GM19438 (cell line): ENCODE measurements around the gene SDHAF4.
"Not testable (repeated sequence)": the region's sequence is repeated elsewhere in the genome, so short reads cannot be mapped to it uniquely, and the experiment has no call there.

Source experiments
- ATAC-seq: cut with Tn5 transposase; IDR thresholded peaks from one replicate; pipeline ENCODE4 v1.9.1; 2021; ENCODE audit warnings: low read depth; ENCODE audit not compliant: unreplicated experiment

The SDHAF4 gene

DNA sequence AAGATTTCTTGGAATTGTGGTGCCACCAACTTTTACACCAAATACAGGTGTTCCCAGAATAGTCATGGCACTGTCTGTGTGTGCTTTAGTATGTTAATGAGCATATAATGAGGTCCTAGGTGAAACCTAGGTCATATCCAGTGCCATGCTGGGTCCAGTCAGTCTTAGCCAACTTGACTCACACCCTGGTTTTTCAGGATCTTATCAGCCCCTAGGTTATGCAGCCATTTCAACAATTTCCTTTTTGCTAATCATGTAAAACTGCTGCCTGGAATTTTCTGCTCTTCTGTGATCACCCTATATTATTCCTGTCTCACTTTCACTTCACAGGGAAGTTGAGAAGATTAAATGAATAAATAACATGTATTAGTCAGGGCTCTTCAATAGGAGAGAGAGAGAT is 23.7 kb downstream of the SDHAF4 start:
- no peak for ATAC-seq

DNA sequence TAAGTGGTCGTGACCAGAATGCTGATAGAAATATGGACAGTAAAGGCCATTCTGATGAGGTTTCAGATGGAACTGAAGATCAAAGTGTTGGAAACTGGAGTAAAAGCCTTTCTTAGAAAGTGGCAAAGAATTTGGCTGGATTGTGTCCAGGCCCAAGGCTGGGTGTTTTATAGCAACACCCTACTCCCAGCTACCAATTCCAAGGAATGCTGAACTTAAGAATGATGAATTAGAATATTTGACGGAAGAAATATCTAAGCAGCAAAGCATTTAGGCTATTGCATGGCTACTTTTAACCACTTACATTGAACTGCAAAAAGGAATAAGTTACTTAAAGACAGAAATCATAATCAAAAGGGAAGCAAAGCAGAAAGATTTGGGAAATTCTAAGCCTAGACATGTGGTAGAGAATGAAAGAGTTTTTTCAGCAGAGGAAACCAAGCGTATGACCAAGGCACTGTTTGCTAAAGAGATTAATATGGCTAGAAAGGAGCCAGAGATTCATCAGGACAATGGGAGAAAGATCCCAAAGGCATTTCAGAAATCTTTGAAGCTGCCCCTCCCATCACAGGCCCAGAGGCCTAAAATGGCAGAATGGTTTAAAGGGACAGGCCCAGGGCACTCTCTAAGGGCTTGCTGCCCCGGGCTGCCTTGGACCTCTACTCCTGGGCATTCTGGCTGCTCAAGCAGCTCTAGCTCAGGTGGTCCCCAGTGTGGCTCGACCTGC is 25.8 kb downstream of the SDHAF4 start:
- ATAC-seq: no peak

DNA sequence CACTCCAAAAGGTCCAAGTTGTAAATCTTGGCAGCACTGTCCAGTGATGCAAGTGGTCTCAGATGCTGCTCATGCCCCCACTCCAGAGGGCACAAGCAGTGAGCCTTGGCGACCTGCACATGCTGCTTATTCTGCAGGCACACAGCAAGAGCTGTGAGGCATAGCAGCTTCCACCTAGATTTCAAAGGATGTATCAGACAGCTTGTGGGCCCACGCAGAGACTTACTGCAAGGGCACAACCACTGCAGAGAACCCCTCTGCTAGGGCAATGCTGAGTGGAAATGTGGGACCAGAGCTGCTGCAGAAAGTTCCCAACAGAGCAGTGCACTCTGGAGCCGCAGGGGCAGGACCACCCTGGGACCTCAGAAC is 26.4 kb downstream of the SDHAF4 start:
- no peak for ATAC-seq

DNA sequence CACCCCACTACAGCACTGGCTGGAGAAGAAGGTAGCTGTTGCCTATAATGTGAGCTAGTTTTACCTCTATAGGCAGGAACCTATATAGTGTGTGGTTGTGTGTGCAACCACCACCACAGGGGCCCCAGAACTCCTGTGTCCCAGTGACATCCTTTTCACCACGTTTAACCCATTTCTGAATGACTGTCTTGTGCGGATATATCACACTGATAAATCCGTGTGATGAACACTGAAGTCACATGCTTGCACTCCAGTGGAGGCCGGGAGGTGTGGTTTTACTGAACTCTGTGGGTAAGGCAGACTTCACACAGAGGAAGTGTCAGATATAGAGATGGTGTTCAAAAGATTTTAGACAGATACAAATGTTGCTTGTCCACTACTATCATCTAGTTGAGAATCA is 32.5 kb downstream of the SDHAF4 start:
- ATAC-seq: no peak

DNA sequence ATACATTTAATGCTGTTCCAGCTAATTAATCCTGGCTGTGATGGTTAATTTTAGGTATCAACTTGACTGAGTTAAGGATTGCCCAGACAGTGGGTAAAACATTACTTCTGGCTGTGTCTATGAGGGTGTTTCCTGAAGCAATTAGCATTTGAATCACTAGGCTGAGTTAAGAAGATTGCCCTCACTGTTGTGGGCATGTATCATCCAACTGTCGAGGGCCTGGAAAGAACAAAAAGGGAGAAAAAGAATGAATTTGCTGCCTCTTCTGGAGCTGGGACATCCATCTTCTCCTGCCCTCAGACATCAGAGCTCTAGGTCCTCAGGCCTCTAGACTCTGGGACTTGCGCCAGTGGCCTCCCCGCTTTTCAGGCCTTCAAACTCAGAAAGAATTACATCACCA is 34.3 kb downstream of the SDHAF4 start:
- ATAC-seq: no peak

DNA sequence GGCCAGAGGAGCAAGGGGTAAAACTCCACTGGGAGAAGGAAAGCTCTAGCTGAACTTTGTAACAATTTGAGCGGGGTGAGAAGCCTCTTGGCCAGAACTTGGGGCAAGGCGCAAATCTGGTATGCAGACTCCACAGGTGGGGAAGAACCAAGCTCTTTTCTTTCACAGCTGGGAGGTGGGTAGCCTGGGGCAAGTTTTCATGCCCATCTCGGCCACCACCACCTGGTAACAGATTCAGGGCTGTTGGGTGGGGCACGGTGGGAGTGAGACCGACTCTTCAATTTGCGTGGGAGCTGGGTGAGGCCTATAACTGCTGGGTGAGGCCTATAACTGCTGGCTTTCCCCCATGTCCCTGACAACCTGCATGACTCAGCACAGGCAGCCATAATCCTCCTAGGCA is 37.5 kb downstream of the SDHAF4 start:
- no peak for ATAC-seq

DNA sequence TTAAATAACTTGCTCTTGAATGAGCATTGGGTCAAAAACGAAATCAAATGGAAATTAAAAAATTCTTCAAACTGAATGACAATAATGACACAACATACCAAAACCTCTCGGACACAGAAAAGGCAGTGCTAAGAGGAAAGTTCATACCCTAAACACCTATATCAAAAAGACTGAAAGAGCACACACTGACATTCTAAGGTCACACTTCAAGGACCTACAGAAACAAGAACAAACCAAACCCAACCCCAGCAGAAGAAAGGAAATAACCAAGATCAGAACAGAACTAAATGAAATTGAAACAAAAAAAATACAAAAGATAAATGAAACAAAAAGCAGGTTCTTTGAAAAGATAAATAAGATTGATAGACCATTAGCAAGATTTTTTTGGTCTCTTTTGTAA is 40.6 kb downstream of the SDHAF4 start:
- ATAC-seq: not testable (repeated sequence)

DNA sequence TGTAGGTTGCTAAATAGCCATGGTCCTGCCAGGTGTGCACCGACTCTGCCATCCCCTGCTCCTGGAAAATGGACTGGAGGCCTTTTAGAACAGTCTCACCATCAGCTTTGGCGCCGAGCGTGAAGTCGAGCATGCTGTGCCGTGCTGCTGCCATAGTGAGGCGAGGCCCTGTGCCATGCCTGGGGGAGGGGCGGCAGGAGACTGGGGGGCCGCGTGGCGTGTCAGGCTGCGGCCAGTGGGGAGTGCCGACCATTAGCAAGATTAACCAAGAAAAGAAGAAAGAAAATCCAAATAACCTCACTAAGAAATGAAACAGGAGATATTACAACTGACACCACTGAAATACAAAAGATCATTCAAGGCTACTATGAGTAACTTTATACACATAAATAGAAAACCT is 42.5 kb downstream of the SDHAF4 start:
- not testable (repeated sequence) for ATAC-seq

DNA sequence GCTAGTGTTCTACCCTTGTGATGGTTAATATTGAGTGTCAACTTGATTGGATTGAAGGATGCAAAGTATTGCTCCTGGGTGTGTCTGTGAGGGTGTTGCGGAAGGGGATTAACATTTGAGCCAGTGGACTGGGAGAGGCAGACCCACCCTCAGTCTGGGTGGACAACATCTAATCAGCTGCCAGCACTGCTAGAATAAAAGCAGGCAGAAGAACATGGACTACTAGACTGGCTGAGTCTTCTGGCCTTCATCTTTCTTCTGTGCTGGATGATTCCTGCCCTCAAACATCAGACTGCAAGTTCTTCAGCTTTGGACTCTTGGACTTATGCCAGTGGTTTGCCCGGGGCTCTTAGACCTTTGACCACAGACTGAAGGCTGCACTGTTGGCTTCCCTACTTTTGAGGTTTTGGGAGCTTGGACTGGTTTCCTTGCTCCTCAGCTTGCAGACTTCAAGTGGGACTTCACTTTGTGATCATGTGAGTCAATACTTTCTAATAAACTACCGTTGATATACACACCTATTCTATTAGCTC is 50.1 kb downstream of the SDHAF4 start:
- ATAC-seq: no peak

DNA sequence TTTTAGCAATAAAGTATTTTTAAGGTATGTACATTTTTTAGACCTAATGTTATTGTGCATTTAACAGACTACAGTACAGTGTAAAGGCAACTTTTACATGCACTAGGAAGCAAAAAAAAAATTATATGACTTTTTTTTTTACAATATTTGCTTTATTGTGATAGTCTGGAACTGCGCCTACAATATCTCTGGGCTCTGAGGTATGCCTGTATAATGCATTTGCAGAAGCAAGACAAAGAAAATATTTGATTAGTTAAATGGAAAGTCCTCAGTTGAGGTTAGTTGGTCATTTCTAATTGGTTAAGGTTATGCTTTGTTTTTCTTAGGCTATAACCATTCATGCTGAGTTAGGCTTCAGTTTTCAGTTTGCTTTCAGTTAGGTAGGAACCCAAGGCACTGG is 54.0 kb downstream of the SDHAF4 start:
- no peak for ATAC-seq

DNA sequence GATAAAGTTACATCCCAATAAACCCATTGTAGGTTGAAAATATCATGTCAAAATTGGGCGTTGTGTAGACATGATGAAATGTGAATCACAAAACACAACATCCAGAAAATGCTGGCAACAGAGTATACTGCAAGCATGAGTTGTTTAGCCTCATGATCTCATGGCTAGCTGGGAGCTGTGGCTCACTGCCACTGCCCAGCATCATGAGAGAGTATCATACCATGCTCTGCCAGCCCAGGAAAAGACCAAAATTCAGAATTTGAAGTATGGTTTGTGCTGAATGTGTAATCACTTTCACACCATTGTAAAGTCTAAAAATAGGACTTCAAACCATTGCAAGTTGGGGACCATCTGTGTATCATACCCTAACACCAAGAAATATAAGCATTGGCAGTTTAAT is 55.7 kb downstream of the SDHAF4 start:
- ATAC-seq: no peak

DNA sequence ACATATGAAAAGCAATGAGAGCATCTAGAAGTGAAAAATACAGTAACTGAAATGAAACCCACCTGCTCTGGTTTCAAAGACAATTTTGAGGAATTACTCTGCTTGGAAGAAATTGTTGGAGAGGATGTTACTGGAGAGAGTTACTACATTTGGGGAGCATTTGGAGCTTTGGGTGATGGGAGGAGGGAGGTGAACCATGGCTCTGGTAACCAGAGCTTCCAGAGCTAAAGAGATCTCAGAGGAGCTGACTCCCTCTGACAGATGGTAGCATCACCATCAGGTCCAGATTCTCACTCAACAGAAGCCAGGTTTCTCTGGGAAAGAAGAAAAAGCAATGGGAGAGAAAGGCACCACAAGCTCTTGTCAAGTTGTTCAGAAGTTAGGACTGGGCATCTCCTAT is 58.7 kb downstream of the SDHAF4 start:
- ATAC-seq: no peak

DNA sequence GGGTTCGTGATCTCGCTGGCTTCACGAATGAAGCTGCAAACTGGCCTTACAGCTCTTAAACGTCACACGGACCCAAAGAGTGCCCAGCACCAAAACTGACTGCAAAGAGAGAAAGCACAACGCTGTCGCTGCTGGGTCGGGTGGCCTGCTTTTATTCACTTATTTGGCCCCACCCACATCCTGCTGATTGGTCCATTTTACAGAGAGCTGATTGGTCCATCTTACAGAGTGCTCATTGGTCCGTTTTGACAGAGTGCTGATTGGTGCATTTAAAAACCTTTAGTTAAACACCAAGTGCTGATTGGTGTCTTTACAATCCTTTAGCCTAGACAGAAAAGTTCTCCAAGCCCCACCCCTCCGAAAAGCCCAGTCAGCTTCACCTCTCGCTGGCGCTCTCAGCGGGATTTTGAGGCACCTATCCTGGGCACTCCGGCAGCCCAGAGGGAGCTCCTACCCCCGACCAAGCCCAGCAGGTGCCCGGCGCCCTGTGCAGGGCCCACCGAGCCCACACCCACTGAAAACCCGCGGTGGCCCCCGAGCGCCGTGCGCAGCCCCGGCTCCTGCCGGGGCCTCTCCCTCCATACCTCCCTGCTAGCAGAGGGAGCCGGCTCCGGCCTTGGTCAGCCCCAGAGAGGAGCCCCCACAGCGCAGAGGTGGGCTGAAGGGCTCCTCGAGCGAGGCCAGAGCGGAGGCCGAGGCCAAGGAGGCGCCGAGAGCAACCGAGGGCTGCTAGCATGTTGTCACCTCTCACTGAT is 60.9 kb downstream of the SDHAF4 start:
- no peak for ATAC-seq

DNA sequence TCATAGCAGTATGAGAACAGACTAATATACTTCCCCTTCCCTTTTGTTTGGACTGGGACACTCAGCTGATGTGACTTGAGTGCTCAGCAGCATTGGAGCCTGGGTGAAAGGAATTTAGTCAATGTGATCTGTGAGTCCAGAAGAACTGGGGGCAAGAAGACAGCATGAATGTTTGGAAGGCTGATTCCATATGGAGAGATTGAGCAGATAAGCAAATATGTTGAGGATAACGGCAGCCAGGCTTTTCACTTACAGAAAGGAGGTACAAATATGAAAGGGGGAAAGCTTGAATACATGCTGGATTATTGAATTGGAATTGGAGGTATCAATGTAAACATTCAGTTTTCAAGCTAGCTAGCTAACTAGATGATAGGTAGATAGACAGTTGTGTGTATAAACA is 63.2 kb downstream of the SDHAF4 start:
- ATAC-seq: no peak

DNA sequence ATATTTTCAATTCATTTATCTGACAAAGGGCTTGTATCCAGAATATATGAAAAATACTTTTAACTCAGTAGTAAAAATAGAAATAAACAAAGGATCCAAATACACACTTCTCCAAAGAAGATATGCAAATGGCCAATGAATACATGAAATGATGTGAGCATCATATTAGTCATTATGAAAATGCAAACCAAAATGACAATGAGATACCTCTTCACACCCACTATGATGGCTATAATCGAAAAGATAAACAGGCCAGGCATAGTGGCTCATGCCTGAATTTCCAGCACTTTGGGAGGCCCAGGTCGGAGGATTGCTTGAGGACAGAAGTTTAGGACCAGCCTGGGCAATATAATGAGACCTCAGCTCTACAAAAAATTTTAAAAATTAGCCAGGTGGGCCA is 67.1 kb downstream of the SDHAF4 start:
- ATAC-seq: no peak

DNA sequence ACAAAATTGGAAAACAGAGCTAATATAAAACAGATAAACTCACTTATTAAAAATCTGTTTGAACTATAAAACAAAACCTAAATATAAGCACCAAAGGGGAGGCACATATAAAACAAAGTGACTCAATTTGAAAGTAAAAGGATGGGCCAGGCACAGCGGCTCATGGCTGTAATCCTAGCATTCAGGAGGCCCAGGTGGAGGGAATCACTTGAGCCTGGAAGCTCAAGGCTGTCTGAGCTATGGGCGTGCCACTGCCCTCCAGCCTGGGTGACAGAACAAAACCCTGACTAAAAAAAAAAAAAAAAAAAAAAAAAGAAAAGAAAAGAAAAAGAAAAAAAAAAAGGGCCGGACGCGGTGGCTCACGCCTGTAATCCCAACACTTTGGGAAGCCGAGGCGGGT is 69.9 kb downstream of the SDHAF4 start:
- ATAC-seq: no peak

DNA sequence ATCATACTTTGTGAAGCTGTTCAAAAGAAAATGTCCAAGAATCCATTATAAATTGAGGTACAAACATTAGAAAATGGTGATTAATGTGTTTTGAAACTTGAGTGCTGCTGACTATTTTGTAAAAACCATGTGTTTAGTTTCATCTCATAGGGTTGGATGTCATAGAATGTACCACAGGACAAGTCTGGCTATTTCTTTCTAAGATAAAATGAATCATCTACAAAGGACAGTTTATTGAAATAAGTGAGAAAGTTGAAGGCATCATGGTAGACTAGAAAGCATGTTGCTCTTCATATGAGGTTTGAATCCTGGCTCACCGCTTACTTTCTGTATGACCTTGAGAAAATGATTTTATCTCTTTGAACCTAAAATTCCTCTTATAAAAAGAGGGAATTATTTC is 71.7 kb downstream of the SDHAF4 start:
- ATAC-seq: no peak
